ENCODE data around the gene MUC2.

The MUC2 gene

GRCh38 chr11:1052133-1053011, 22.3 kb upstream of the MUC2 start:
- no peak for DNase-seq

- no peak for DNase-seq
These were observed 21.4 kb upstream of the MUC2 start for GRCh38 chr11:1053121-1053901.

GRCh38 chr11:1054143-1055108, 20.2 kb upstream of the MUC2 start:
- DNase-seq, result no peak

GRCh38 chr11:1055109-1055703, 19.5 kb upstream of the MUC2 start:
- DNase-seq, result no peak

GRCh38 chr11:1055990-1056771, 18.5 kb upstream of the MUC2 start:
- DNase-seq, result no peak

- no peak for DNase-seq
These were observed 16.9 kb upstream of the MUC2 start for GRCh38 chr11:1057806-1058205.

GRCh38 chr11:1059759-1060158, 14.9 kb upstream of the MUC2 start:
- no peak for DNase-seq

- no peak for DNase-seq
These were observed 14.3 kb upstream of the MUC2 start for GRCh38 chr11:1060410-1060809.

- no peak for DNase-seq
These were observed 13.6 kb upstream of the MUC2 start for GRCh38 chr11:1060852-1061616.

- DNase-seq, result no peak
These were observed 12.4 kb upstream of the MUC2 start for GRCh38 chr11:1062075-1062820.

GRCh38 chr11:1064167-1064566, 10.5 kb upstream of the MUC2 start:
- DNase-seq, result no peak

GRCh38 chr11:1067812-1068496, 6.7 kb upstream of the MUC2 start:
- no peak for DNase-seq

GRCh38 chr11:1069740-1070139, 4.9 kb upstream of the MUC2 start:
- DNase-seq, result no peak

GRCh38 chr11:1070594-1071462, 3.8 kb upstream of the MUC2 start:
- DNase-seq, result no peak

- no peak for DNase-seq
These were observed 3.0 kb upstream of the MUC2 start for GRCh38 chr11:1071571-1072115.

GRCh38 chr11:1072116-1072820, 2.4 kb upstream of the MUC2 start:
- DNase-seq, result no peak

GRCh38 chr11:1072821-1073231, 1.8 kb upstream of the MUC2 start:
- no peak for DNase-seq
